ENCODE measurements around the gene PHETA1. TPM values are rescaled to one million over a fixed set of nuclear protein-coding genes. Genes with fewer than 3 reads are reported as not detected.

Gene PHETA1
- total and polyA plus RNA-seq, 2 experiments from 2014 or later = 5.3 to 12.9 TPM

- H3K27ac Mint-ChIP-seq = no peak overlapping the region
Observed at GRCh38 chr12:111339321-111339938, 29.5 kb downstream of the PHETA1 start.

GRCh38 chr12:111338096-111338495 lies 30.8 kb downstream of the PHETA1 start:
- no peak for DNase-seq (ENCODE audit: low spot score)
- H4K20me1 ChIP-seq (replicated peaks; ENCODE audit: insufficient read depth) = no peaks in the 10 kb centered on the region; the same call in 1 of the 2 replicates
- no peaks in the 10 kb centered on the region for H3F3A ChIP-seq (replicated peaks; ENCODE audit: low read depth)
- ATAC-seq = no peak
- no peak overlapping the region for H3K27ac Mint-ChIP-seq
- H3K9me3 Mint-ChIP-seq = no peaks in the 10 kb centered on the region; the same call in 2 of the 3 replicates
- peaks cover 5% of the 10 kb centered on the region for H3K4me1 ChIP-seq (ENCODE audit: insufficient read depth)
- no peak overlapping the region for H3K27ac ChIP-seq (ENCODE audit: low read depth)
- H3K27me3 Mint-ChIP-seq (ENCODE audit: insufficient read depth, low read depth, poor library complexity) = peaks cover 12% of the 10 kb centered on the region
- H2AFZ ChIP-seq = no peak overlapping the region
- peaks cover 3% of the 10 kb centered on the region; the same call in 1 of the 2 replicates for H3K36me3 ChIP-seq (ENCODE audit: insufficient read depth)
- H3K79me2 ChIP-seq (replicated peaks; ENCODE audit: insufficient read depth) = no peaks in the 10 kb centered on the region
- no peak overlapping the region for H3K4me3 Mint-ChIP-seq
- H3K9me2 ChIP-seq (ENCODE audit: insufficient read depth) = no peaks in the 10 kb centered on the region
- H3K4me3 ChIP-seq = no peak overlapping the region
- H3K4me1 Mint-ChIP-seq = peaks cover 6% of the 10 kb centered on the region; the same call in 2 of the 3 replicates
- H3K4me2 ChIP-seq = no peak overlapping the region
- no peaks in the 10 kb centered on the region for H3K27me3 ChIP-seq (ENCODE audit: insufficient read depth)
- no peak for TF ChIP-seq CTCF (conservative IDR thresholded peaks at IDR 0.05; ENCODE audit: low read depth in 2 of 2)
- TF ChIP-seq JUNB (IDR thresholded peaks at IDR 0.05; ENCODE audit: unreplicated experiment) = no peak
- TF ChIP-seq CREB1 (CRISPR knock-in tag; IDR thresholded peaks at IDR 0.05; ENCODE audit: low read depth) = no peak
- TF ChIP-seq NANOG (IDR thresholded peaks at IDR 0.05; ENCODE audit: borderline replicate concordance) = no peak
- no peaks in the 10 kb centered on the region; the same call in 1 of the 3 replicates for H3K36me3 Mint-ChIP-seq (ENCODE audit: low read depth)

More at GRCh38 chr12:111339321-111339938, 29.5 kb downstream of the PHETA1 start:
- Histone ChIP-seq H3K9me2 (ENCODE audit: insufficient read depth) (no peaks in the 10 kb centered on the region), H3K27me3 (ENCODE audit: insufficient read depth) (no peaks in the 10 kb centered on the region), H3K36me3 (ENCODE audit: insufficient read depth) (peaks cover 3% of the 10 kb centered on the region; the same call in 1 of the 2 replicates), H3K4me1 (ENCODE audit: insufficient read depth) (peaks cover 5% of the 10 kb centered on the region), H3F3A (replicated peaks; ENCODE audit: low read depth) (no peaks in the 10 kb centered on the region), H3K4me2 (no peak overlapping the region; the same call in 1 of the 2 replicates), H3K79me2 (replicated peaks; ENCODE audit: insufficient read depth) (no peaks in the 10 kb centered on the region), H2AFZ (no peak overlapping the region), H4K20me1 (replicated peaks; ENCODE audit: insufficient read depth) (no peaks in the 10 kb centered on the region; the same call in 1 of the 2 replicates), H3K4me3 (no peak overlapping the region), H3K27ac (ENCODE audit: low read depth) (no peak overlapping the region)
- ATAC-seq (peak; percentile 55), DNase-seq (ENCODE audit: low spot score) (no peak)
- Mint-ChIP-seq H3K4me1 (peaks cover 6% of the 10 kb centered on the region; the same call in 2 of the 3 replicates), H3K9me3 (no peaks in the 10 kb centered on the region; the same call in 2 of the 3 replicates), H3K27me3 (ENCODE audit: insufficient read depth, low read depth, poor library complexity) (peaks cover 12% of the 10 kb centered on the region), H3K4me3 (no peak overlapping the region), H3K36me3 (ENCODE audit: low read depth) (no peaks in the 10 kb centered on the region; the same call in 1 of the 3 replicates)
- TF ChIP-seq ZNF114 (CRISPR knock-in tag; IDR thresholded peaks at IDR 0.05) (no peak), POLR2AphosphoS5 (IDR thresholded peaks at IDR 0.05; ENCODE audit: low read depth) (no peak), REST (IDR thresholded peaks at IDR 0.05; ENCODE audit: unreplicated experiment) (no peak), STAT1 (IDR thresholded peaks at IDR 0.05; ENCODE audit: unreplicated experiment) (no peak), JUNB (IDR thresholded peaks at IDR 0.05; ENCODE audit: unreplicated experiment) (no peak), ZNF331 (CRISPR knock-in tag; IDR thresholded peaks at IDR 0.05; ENCODE audit: low read depth) (no peak), EZH2phosphoT487 (IDR thresholded peaks at IDR 0.05; ENCODE audit: unreplicated experiment) (no peak)

Data from GM23338 (cell line).